HG03139 (cell line): ENCODE data around the gene CCDC57.
A peak's percentile ranks its signal among the peaks of the same experiment; 100 is the strongest.
"Not testable (repeated sequence)": the region's sequence is repeated elsewhere in the genome, so short reads cannot be mapped to it uniquely, and the experiment has no call there.

Experiments
- ATAC-seq: cut with Tn5 transposase; IDR thresholded peaks from one replicate; pipeline ENCODE4 v1.9.1; 2021; ENCODE audit not compliant: unreplicated experiment

Gene CCDC57

DNA sequence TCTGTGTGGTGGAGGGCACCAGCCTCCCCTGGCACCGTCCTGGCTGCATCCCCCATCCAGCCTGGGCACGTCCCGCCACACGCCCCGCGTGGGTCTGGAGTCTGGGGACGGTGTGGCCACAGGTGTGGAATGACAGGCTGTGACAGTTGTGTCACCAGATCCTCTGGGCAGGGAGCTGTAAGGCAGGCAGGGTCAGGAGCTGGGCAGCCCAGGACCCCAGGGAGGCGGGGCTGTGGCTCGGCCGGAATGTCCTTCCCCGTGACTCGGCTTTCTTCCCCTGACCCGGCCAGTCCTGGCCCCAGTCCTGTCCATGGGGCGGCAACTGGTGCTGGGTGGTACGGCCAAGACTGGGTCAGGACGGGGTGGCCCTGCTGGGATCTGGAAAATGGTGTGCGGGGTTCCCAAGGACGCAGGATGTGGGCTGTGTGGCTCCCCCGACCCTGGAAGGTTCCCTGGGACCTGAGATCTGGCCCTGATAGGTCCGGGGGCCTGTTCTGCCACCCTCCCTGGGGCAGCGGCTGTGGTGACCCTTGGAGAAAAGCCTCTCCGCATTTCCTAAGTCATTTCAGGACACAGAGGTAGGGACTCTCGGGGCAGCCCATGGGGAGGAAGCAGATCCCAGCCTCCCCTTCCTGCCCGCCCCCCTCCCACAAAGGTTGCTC is 12.9 kb upstream of the CCDC57 start:
- ATAC-seq, result no peak

DNA sequence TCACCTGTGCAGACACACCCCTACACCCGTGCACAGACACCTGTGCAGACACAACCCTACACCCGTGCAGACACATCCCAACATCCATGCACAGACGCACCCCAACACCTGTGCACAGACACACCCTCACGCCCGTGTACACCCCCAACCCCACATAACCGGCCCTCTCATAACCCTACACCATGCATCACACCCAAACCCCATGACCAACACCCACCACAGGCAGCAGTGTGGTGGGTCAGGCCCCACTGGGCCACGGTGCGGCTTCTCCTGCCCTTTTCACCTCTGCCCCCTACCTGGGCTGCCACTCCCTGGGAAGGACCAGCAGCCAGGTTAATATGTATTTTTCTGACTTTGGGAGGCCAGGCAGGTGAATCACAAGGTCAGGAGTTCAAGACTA is 12.0 kb upstream of the CCDC57 start:
- no peak for ATAC-seq

DNA sequence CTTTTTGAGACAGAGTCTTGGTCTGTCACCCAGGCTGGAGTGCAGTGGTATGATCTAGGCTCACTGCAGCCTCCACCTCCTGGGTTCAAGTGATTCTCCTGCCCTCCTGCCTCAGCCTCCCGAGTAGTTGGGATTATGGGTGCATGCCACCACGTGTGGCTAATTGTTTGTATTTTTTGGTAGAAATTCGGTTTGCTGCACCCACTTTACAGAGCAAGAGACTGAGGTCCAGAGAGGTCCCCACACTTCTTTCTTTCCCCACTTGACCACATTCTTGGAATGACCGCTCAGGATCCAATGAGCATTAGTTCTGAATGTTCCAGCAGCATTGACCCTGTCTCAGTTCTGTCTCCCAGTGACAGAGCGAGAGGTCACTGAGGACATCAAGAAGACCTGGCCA is 10.9 kb upstream of the CCDC57 start:
- no peak for ATAC-seq

DNA sequence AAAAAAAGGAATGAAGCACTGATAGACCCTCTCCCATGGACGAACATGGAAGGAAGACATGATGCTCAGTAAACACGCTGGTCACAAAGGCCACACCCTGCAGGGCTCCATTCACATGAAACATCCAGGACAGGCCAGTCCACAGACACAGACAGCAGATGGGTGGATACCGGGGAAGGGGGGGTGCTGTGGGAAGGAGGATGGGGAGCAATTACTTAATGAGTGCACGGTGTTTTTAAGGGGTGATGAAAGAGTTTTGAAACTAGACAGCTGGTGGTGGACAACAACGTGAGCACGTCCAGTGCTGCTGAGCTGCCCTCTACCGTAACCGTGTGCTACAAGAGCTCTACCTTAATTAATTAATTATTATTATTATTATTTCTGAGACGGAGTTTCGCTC is 10.2 kb upstream of the CCDC57 start:
- ATAC-seq, result no peak

DNA sequence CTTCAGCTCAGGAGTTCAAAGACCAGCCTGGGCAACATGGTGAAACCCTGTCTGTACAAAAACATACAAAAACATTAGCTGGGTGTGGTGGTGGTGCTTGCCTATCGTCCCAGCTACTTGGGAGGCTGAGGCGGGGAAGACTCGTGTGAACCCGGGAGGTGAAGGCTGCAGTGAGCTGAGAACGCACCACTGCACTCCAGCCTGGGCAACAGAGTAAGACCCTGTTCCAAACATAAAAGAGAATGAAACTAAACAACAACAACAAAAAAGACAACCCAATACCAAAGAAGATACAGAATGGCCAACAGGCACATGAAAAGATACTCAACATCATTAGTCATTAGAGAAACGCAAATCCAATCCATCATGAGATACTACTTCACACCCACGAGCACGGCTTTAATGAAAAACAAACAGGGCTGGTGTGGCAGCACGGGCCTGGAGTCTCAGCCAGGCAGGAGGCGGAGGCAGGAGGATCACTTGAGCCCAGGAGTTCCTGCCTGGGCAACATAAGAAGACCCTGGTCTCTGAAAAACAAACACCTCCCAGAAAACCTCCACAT is 8.8 kb upstream of the CCDC57 start:
- ATAC-seq, result no peak

DNA sequence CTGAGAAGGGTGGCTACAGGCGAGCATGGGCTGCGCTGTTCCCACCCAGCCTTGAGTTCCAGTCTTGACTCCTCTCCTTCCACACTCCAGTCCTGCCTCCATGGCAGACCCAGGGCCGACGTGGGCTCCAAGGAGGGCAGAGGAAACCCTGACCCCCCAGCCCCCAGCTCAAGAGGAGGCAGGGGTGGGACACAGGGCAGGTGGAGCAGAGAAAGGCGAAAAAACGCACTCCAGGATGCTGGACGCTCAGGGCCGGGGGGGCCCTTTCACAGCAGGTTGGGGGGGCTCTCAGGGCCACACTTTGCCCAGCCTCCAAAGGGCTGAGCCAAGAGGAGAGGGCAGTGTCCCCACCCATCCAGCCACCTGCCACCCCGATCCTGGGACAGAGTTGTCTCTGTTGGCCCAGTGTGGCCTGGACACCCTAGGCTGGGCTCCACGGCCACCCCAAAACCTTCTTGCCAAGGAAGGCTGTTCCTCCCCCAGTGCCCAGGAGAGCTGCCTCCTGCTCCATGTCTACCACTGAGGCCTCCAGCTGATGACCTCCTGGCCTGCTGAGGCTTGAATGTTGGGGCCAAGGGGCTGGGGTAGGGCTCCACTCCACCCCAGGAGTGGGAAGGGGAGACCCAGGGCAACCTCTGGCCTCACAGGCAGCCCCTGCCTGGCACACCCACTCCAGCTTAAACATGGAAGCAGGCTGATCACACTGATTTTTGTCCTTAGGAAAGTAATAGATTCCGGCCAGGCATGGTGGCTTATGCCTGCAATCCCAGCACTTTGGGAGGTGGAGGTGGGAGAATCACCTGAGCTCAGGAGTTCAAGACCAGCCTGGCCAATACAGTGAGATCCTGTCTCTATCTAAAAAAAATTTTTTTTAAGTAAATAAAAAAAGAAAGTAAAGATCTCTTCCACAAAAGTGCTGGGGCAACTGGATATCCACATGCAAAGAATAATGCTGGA is 7.4 kb upstream of the CCDC57 start:
- ATAC-seq, result no peak

DNA sequence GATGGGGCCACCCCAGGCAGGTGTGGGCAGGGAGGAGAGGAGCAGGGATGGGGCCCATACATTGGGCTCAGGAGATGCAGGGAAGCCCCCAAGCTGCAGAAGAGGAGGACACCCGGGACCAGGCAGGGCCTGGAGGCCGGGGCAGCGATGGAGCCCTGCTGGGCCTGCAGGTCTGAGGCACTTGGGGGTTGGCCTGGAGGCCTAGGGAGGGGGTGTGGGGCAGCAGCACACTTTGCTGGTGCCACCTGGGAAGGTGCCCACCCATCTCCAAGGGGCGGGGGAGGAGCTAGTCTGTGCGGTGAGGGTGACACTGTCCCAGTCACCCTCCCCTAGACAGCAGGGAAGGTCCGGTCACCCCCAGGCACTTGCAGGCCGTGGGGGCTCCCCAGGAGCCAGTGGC is 6.4 kb upstream of the CCDC57 start:
- no peak for ATAC-seq

DNA sequence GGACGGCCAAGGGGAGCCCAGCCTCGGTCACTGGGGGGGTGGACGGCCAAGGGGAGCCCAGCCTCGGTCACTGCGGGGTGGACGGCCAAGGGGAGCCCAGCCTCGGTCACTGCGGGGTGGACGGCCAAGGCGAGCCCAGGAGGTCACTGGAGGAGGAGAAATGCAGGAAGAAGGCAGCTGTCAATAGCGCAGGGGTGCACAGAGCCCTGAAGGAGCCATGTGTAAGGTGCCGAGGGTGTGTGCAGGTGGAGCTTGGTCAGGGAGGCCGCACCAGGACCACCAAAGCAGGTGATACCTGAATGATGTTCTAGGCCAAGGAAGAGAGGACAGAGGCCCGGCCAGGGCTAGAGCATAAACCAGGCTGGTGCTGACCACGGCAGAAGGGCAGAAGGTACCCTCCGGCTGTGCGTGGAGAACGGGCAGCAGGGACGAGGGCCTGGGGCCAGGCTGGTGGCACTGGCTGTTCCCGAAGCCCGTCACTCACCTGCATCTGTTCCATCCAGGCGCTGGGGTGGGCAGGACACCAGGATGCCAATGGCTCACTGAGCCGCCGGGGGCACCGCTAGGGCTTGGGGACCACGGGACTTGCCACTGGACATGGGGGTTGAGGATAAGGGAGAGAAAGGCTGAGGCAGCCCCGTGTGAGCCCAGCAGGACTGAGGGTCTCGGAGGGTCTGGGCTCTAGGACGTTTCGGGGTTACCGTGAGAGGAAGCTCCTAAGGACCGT is 5.9 kb upstream of the CCDC57 start:
- no peak for ATAC-seq

DNA sequence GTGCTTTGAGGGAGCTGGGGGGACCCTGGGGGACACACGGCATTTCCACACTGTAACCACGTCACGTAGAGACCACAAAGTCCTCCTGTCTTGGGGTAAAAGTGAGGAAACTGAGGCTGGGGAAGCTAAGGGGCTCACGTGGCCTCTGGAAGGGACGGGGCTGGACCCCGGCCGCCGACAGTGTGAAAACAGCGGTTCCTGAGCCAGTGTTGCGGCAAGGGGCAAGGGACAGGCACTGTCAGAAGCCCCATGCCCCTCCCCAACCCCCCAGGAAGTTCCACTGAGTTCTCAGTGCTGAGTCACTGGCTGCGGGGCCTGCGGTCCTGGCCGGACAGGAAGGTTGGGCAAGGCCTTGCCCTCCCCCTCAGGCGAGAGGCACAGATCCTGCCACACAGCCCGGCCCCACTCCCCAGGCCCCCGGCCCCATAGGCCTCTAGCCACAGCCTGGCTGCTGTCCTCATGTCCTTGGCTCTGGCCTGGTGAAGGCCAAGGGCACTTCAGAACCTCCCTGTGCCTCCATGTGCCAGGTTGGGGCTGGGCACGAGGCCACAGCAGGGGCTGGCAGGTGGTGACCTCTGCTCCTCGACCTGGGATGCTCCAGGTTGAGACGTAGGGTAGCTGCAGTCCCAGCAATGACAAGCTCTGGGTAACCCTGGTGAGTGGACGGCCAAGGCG is 5.0 kb upstream of the CCDC57 start:
- no peak for ATAC-seq

DNA sequence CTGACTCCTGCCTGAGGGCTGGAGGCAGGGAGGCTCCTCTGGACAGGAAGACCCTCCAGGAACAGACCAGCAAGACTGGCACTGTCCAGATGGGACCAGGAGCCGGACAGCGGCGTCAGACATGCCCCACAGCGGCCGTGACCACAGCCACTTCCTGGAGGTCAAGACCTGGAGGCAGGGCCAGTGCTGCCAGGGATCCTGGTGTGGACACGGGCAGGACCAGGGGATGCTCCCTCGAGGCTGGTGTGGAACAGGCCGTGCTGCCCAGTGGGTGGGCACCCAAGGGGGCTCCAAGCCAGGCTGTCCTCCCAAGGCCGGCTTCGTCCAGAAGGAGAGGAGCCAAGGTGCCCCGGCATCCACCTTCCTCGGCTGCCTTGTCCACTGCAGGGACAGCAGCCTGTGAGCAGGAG is 4.5 kb upstream of the CCDC57 start:
- no peak for ATAC-seq

DNA sequence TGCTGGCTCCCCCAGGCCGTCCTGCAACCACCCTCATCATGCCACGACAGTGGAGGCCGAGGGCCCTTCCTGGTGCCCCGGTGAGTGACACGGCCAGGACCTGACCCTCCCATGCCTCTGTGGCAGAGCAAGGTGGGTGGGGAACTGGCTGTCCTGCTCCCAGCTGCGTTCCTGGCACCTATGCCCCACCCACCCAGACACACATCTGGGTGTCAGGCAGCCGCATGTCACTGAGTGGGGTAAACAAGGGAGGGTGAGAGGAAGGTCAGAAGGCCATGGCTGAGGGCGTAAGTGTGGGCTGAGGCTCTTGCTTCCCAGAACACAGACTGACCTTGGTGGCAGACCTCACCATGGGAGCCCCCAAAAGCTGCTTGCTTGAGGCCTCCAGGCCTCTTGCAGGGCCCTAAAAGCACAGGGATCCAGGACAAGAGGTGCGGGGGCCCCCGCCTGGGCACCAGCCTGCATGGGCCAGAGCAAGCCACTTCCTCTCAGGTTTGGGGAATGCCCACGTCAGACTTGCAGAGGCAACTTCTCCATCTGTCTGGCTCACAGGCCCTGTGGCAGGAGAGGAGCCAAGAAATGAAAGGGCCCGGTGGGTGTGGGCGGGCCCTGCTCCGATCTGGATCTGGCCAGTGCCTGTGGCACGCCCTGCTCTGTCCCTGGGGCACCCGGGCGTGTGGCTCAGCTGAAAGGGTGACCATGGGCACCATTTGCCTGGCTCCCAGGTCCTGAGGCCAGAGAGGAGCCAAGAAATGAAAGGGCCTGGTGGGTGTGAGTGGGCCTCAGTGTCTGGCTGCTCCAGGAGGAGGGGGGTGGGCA is 3.9 kb upstream of the CCDC57 start:
- no peak for ATAC-seq

DNA sequence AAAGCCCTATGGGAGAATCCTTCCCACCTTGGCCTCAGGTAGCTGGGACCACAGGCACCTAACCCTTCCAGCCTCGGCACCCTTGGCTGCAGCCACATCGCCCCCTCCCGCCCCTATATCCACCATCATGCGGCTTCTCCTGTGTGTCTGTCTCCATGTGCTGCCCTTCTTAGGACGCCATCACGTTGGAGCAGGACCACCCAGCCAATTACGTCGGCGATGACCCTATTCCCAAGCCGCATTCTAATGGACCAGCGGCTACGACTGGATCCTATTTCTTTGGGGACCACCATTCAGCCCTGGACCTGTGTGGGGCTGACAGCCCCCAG is 3.3 kb upstream of the CCDC57 start:
- ATAC-seq, result no peak

DNA sequence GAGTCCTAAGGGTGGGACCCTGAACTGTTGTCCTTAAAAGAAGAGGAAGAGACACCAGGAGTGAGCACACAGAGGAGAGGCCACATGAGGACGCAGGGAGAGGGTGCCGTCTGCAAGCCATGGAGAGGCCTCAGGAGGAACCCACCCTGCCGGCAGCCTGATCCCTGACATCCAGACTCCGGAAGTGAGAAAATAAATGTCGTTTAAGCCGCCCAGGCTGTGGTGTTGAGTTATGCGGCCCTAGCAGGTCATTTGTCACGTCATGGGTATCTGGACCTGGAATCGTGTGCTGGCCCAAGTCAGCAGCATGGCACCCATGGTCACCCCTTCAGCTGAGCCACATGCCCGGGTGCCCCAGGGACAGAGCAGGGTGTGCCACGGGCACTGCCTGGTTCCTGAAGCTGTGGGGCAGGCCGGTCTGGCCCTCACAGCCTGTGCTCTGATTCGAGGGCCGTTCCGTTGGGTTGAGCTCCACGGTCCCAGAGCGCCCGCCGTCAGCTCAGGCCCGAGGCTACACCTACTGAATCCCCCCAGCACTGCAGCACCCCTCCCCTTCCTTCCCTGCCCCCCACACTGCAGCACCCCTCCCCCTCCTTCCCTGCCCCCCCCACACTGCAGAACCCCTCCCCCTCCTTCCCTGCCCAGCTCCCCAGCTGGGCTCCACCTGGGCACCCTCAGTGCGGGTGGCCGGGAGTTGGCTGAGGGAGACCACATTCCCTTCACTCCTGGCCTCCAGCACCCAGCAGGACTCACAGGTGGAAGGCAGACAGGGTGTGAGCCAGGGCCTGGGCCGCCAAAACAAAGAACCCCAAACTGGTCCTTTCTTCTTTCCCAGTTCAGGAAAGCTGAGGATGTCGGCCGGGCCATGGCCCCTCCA is 2.7 kb upstream of the CCDC57 start:
- ATAC-seq, result no peak

DNA sequence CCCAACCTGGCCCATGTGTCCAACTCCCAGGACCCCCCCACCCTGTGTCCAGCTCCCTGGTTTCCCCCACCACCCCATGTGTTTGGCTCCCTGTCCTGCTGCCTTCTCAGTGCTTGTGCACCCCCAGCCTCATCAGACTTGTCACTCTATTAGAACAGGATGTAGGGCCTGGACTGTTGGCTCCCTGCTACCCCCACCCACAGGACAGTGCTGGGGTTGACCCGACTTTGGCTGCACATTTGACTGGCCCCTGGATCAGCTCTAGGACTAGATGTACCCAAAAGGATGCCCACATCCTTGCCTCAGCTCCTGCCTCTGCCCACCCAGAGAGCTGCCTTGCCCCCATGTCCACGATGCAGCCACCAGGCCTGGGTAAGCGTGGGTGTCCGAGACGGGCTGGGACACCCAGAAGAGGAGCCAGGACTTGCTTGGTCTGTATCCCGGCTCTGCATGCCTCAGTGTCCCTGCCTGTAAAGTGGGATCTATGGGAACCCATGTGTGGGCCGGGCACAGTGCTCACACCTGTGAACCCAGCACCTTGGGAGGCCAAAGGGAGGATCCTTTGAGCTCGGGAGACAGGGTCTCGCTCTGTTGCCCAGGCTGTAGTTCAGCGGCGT is 1.5 kb upstream of the CCDC57 start:
- no peak for ATAC-seq

DNA sequence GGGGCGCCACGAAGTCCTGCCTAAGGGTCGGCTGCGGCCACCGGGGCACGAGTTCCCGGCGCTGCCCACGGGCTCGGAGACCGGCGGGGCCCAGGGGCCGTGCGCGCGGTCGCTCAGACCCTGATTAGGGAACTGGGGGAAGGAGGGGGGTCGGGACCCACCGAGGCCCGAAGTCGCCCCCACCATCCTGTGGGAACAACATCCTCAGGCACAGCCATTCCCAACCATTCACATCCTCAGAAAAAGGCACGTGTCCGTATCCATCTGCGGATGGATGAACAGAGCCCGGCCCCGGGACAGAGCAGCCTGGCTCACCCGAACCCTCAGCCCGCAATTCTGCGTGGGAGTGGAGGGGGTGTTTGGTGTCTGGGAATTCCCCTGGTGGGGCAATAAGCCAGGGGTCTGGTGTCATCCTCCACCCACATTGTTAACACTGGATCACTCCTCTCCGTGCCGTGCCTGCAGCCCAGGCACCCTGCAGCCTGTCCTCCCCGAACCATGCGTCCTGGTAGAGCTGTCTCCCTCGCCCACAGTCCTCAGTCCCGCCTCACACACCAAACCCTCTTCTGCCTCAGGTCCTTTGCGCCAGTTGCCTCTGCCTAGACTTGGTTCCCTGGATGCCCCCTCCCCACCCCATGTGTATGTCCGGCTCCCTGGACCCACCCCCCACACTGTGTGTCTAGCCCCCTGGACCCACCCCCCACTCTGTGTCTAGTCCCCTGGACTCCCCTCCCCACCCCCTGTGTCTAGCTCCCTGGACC is 789 bp upstream of the CCDC57 start:
- ATAC-seq, result peak; percentile 10

DNA sequence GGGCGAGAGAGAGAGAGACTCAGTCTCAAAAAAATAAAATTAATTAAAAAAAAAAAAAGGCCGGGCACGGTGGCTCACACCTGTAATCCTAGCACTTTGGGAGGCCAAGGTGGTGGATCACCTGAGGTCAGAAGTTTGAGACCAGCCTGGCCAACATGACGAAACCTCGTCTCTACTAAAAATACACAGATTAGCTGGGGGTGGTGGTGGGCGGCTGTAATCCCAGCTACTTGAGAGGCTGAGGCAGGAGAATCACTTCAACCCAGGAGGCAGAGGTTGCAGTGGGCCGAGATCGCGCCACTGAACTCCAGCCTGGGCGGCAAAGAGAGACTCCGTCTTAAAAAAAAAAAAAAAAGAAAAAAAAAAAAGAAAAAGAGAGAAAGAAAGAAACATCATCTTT is 2.0 kb downstream of the CCDC57 start:
- not testable (repeated sequence) for ATAC-seq

DNA sequence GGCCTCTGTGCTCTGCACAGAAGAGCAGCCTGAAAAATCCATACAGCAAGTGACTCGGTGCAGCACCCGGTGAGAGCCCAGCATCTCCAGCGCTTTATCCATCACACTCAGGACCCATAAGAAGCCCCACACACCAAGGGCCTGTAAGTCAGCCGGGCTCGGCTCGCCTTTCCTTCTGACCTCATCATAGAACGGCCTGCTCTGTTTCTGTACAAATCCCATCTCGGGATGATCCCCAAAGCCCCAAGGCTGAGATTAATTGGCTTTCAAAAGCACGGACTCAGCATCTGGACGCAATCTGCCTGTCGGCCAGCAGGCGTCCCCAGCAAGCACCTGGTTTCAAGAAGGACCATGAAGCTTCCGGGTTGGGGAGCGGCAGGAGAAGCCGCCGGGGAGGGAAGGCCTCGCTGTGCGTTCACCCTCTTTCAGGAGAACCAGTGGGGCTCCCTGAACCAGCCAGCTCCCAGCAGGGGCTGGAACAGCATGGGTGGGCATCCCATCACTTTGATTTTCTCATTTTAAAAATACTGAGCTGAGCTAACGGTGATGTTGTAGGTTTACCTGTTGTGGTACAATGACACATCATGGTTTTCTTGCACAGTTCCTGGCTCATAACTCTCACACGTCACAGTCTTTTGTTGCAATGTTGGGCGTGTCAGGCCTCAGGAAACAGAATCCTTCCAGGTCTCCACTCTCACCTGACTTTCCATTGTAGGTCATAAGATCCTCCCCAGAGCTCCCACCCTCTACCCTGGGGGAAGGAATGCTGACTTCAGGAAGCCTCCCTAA is 6.7 kb downstream of the CCDC57 start:
- peak; percentile 71 for ATAC-seq
